ENCODE results near the gene CLEC18A. TPM values are rescaled to one million over a fixed set of nuclear protein-coding genes. Genes with fewer than 3 reads are reported as not detected.

The CLEC18A gene
- total RNA-seq, 2 donors from 2014 or later, result 0.47 TPM; not detected in 1

GRCh38 chr16:69927056-69927757 lies 23.9 kb upstream of the CLEC18A start:
- no peaks in the 10 kb centered on the region for H3K9me3 ChIP-seq
- peak overlapping the region in 1 of 2 donors; percentile 29 for H3K4me3 ChIP-seq
- peak overlapping the region; percentile 74 to 87 for H3K27ac ChIP-seq
- TF ChIP-seq CTCF (IDR thresholded peaks at IDR 0.05), result no peak
- no peaks in the 10 kb centered on the region for H3K27me3 ChIP-seq
- peaks cover 12% of the 10 kb centered on the region for H3K36me3 ChIP-seq
- H3K4me1 ChIP-seq, result peaks cover 0 to 56% of the 10 kb centered on the region in 2 donors
- DNase-seq (ENCODE audit: low spot score), result peak; percentile 82

GRCh38 chr16:69928856-69929400 lies 22.2 kb upstream of the CLEC18A start:
- Histone ChIP-seq H3K27me3 (no peaks in the 10 kb centered on the region), H3K36me3 (peaks cover 30% of the 10 kb centered on the region), H3K9me3 (no peaks in the 10 kb centered on the region), H3K4me1 (peaks cover 0 to 50% of the 10 kb centered on the region in 2 donors), H3K4me3 (no peak overlapping the region), H3K27ac (no peak overlapping the region)
- no peak for TF ChIP-seq CTCF (IDR thresholded peaks at IDR 0.05)
- no peak for DNase-seq (ENCODE audit: low spot score)

GRCh38 chr16:69929480-69929879 lies 21.7 kb upstream of the CLEC18A start:
- peaks cover 35% of the 10 kb centered on the region for H3K36me3 ChIP-seq

GRCh38 chr16:69930117-69930776 lies 20.9 kb upstream of the CLEC18A start:
- peak; percentile 72 to 85 for TF ChIP-seq CTCF (IDR thresholded peaks at IDR 0.05)
- peaks cover 43% of the 10 kb centered on the region for H3K36me3 ChIP-seq
- H3K4me1 ChIP-seq, result peaks cover 0 to 41% of the 10 kb centered on the region in 2 donors
- H3K27ac ChIP-seq, result no peak overlapping the region
- no peaks in the 10 kb centered on the region for H3K27me3 ChIP-seq
- no peaks in the 10 kb centered on the region for H3K9me3 ChIP-seq
- DNase-seq (ENCODE audit: low spot score), result peak; percentile 60
- H3K4me3 ChIP-seq, result no peak overlapping the region

More at GRCh38 chr16:69929480-69929879, 21.7 kb upstream of the CLEC18A start:
- DNase-seq (ENCODE audit: low spot score), result no peak
- Histone ChIP-seq H3K9me3 (no peaks in the 10 kb centered on the region), H3K27me3 (no peaks in the 10 kb centered on the region), H3K27ac (no peak overlapping the region), H3K4me3 (no peak overlapping the region), H3K4me1 (peaks cover 0 to 45% of the 10 kb centered on the region in 2 donors)
- no peak for TF ChIP-seq CTCF (IDR thresholded peaks at IDR 0.05)

- H3K36me3 ChIP-seq, result peaks cover 57% of the 10 kb centered on the region
- H3K27me3 ChIP-seq, result no peaks in the 10 kb centered on the region
- no peak overlapping the region for H3K27ac ChIP-seq
- DNase-seq (ENCODE audit: low spot score), result no peak
- H3K4me1 ChIP-seq, result peaks cover 0 to 29% of the 10 kb centered on the region in 2 donors
- no peak for TF ChIP-seq CTCF (IDR thresholded peaks at IDR 0.05)
- no peak overlapping the region for H3K4me3 ChIP-seq
- no peaks in the 10 kb centered on the region for H3K9me3 ChIP-seq
Observed at GRCh38 chr16:69931631-69932030, 19.5 kb upstream of the CLEC18A start.
